Left lung (tissue), 10 donors: ENCODE measurements around the gene VPS9D1. TPM values are rescaled to one million over a fixed set of nuclear protein-coding genes. Genes with fewer than 3 reads are reported as not detected.
A peak's percentile ranks its signal among the peaks of the same experiment; 100 is the strongest.

Experiments used
- ATAC-seq: fragments of 200-7000 bp; cut with Tn5 transposase; one replicate; pipeline ENCODE4 v1.9.1; 2020; ENCODE audit warnings: moderate library complexity
- DNase-seq, 4 donors: peaks; one replicate each; pipeline ENCODE4 v3.0.0-alpha.2; 2013 to 2020
- H3K27ac ChIP-seq, 2 donors: fragments of 200-600 bp; sonication (generic) in 1 of 2; one replicate each; pipeline versions ENCODE4 v1.5.0 to v1.8.0; 2020 to 2021
- H3K27me3 ChIP-seq, 2 donors: fragments of 200-600 bp; sonication (generic) in 1 of 2; one replicate each; pipeline versions ENCODE4 v1.5.0 to v1.8.0; 2020 to 2021
- H3K36me3 ChIP-seq, 2 donors: fragments of 200-600 bp; sonication (generic) in 1 of 2; one replicate each; pipeline versions ENCODE4 v1.5.0 to v1.8.0; 2020 to 2021
- H3K4me1 ChIP-seq, 2 donors: fragments of 200-600 bp; one replicate each; pipeline ENCODE4 v1.8.0; 2021
- H3K4me3 ChIP-seq, 2 donors: fragments of 200-600 bp; sonication (generic) in 1 of 2; one replicate each; pipeline versions ENCODE4 v1.5.0 to v1.8.0; 2020 to 2021; ENCODE audit warnings: mild to moderate bottlenecking in 1 of 2
- H3K9me3 ChIP-seq, 2 donors: fragments of 200-600 bp; sonication (generic) in 1 of 2; one replicate each; pipeline versions ENCODE4 v1.5.0 to v1.8.0; 2020 to 2021
- intact Hi-C, 2 donors: fragments of 100-400 bp; cut with DNase I; formaldehyde crosslinking; loops; one replicate each; pipeline versions ENCODE4 v1.11.2 to v1.14.2; 2022
- polyA plus RNA-seq, 6 donors: library from polyadenylated mRNA; unstranded; fragments of 120-200 nt; gene quantifications; one replicate each; pipeline ENCODE4 v1.2.1, GENCODE V29; 2013; ENCODE audit not compliant: insufficient read length in 6 of 6
- total RNA-seq, 2 donors: library from RNA; stranded (reverse); fragmentation: NEBNext Ultra II Directional; extraction: Animal tissue kit (Norgen Biotek cat#: 25700); gene quantifications; one replicate each; pipeline ENCODE4 v1.2.1, GENCODE V29; 2021
- TF ChIP-seq, protein P1 (sequence below), 2 donors: fragments of 200-600 bp; sonication (generic) in 1 of 2; IDR thresholded peaks; one replicate each; pipeline versions ENCODE4 v1.5.0 to v1.8.0; 2021; ENCODE audit warnings: antibody characterized with exemption in 2 of 2
- donor health status: DM: no; HTN: yes; CAD: no.
- donor health status: DM: no; HTN: no; CAD: no.

VPS9D1 gene
- total and polyA plus RNA-seq, 8 donors: 9.0 to 19.0 (median 12.3) TPM

- Histone ChIP-seq H3K27me3 (no peaks in the 10 kb centered on the region), H3K9me3 (no peaks in the 10 kb centered on the region), H3K27ac (no peak overlapping the region), H3K36me3 (peaks cover 0 to 73% of the 10 kb centered on the region in 2 donors), H3K4me1 (peaks cover 0 to 12% of the 10 kb centered on the region in 2 donors), H3K4me3 (no peak overlapping the region)
- TF ChIP-seq, protein P1, sequence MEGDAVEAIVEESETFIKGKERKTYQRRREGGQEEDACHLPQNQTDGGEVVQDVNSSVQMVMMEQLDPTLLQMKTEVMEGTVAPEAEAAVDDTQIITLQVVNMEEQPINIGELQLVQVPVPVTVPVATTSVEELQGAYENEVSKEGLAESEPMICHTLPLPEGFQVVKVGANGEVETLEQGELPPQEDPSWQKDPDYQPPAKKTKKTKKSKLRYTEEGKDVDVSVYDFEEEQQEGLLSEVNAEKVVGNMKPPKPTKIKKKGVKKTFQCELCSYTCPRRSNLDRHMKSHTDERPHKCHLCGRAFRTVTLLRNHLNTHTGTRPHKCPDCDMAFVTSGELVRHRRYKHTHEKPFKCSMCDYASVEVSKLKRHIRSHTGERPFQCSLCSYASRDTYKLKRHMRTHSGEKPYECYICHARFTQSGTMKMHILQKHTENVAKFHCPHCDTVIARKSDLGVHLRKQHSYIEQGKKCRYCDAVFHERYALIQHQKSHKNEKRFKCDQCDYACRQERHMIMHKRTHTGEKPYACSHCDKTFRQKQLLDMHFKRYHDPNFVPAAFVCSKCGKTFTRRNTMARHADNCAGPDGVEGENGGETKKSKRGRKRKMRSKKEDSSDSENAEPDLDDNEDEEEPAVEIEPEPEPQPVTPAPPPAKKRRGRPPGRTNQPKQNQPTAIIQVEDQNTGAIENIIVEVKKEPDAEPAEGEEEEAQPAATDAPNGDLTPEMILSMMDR (IDR thresholded peaks at IDR 0.05): no peak
- intact Hi-C loops: loop anchor here in 1 of 2 donors (10.0 kb wide), 1 partner anchor 61 kb away; the partner anchor contains the start of gene CDK10
- no peak for DNase-seq
- no peak for ATAC-seq
Observed at GRCh38 chr16:89746043-89746442, 25.3 kb upstream of the VPS9D1 start.

DNA sequence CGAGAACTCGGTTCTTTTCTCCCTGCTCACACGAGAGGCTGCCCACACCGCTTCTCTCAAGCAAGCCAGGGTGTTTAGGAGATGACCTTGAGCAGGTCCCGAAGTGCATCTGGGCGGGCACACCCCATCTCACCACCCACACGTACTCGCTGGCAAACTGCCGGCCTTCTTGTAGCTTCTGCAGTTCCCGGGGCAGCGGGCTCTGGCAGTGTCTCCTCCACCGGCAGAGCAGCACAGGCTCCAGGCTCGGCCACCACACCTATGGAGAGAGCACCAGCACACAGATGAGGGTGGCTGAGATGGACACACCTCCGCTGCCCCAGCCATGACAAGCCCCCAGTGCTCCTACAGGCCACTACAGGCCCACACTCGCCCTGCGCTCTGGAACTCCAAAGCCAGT is 24.1 kb upstream of the VPS9D1 start:
- no peak overlapping the region for H3K4me3 ChIP-seq
- intact Hi-C loops: loop anchor here in 1 of 2 donors (10.0 kb wide), 1 partner anchor 60 kb away; the partner anchor contains the start of gene CDK10
- H3K9me3 ChIP-seq: no peaks in the 10 kb centered on the region
- no peak overlapping the region for H3K27ac ChIP-seq
- peaks cover 0 to 7% of the 10 kb centered on the region in 2 donors for H3K4me1 ChIP-seq
- peak in 1 of 4 donors; percentile 69 for DNase-seq
- no peak for ATAC-seq
- H3K27me3 ChIP-seq: no peaks in the 10 kb centered on the region
- peaks cover 0 to 83% of the 10 kb centered on the region in 2 donors for H3K36me3 ChIP-seq
- TF ChIP-seq, protein P1 (IDR thresholded peaks at IDR 0.05): no peak

DNA sequence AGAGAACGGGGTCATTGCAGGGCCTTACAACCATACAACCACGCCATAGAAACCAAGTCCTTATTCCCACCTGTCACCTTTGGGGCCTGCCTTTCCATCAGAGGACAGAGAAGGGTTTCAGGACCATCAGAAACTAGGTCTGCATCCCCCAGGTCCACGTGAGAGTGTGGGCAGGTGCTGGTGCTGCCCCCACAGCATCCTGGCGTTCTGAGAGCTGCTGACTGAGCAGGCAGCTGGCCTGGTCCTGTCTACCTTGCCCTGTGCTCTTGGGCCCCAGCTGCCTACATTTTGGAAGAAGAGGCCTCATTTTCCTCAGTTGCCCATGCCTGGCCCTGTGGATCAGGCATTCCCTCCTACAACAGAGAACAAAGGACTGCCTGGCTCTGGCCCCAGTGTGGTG is 22.2 kb upstream of the VPS9D1 start:
- H3K4me3 ChIP-seq: no peak overlapping the region
- intact Hi-C loops: loop anchor here in 1 of 2 donors (10.0 kb wide), 1 partner anchor 58 kb away; the partner anchor contains the start of gene CDK10
- H3K4me1 ChIP-seq: no peaks in the 10 kb centered on the region
- H3K9me3 ChIP-seq: no peaks in the 10 kb centered on the region
- H3K27me3 ChIP-seq: no peaks in the 10 kb centered on the region
- DNase-seq (no peak), ATAC-seq (no peak)
- TF ChIP-seq, protein P1 (IDR thresholded peaks at IDR 0.05): no peak
- peaks cover 0 to 84% of the 10 kb centered on the region in 2 donors for H3K36me3 ChIP-seq
- no peak overlapping the region for H3K27ac ChIP-seq

DNA sequence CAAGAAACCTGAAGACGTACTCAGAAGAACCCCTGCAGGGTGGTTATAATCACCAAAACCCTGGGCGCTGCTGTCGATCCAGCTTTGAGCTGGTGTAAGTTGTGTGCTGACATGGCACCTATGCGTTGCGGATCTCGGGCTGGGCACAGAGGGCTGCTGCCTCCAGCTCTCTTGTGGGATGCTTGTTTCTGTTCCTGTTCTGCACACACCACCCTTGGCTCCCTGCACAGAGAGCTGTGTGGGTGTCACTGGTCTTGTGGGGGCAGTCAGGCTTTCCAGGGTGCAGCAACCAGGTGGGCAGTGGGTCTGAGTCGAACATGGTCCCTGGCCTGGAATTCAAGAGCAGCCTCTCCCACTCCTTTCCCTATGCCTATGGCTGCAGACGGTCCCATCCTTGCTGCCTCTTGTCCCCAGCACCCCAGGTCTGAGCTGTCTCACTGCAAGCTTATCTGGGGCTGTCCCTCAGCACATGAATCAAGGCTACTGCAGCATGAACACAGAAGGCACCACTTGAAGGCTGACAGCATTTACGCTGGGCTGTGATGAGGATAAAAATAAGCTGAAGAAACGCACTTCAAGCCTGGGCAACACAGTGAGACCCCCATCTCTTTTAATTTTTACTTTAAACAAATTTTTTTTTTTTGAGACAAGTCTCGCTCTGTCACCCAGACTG is 20.8 kb upstream of the VPS9D1 start:
- H3K9me3 ChIP-seq: no peaks in the 10 kb centered on the region
- H3K36me3 ChIP-seq: peaks cover 0 to 88% of the 10 kb centered on the region in 2 donors
- H3K4me3 ChIP-seq: no peak overlapping the region
- H3K27me3 ChIP-seq: no peaks in the 10 kb centered on the region
- H3K27ac ChIP-seq: peak overlapping the region in 1 of 2 donors; percentile 5
- ATAC-seq (no peak), DNase-seq (no peak)
- TF ChIP-seq, protein P1 (IDR thresholded peaks at IDR 0.05): no peak
- intact Hi-C loops: loop anchor here in 1 of 2 donors (10.0 kb wide), 1 partner anchor 57 kb away; the partner anchor contains the start of gene CDK10
- H3K4me1 ChIP-seq: no peaks in the 10 kb centered on the region

- TF ChIP-seq, protein P1 (IDR thresholded peaks at IDR 0.05): no peak
- intact Hi-C loops: no loop called here
- Histone ChIP-seq H3K27me3 (no peaks in the 10 kb centered on the region), H3K4me1 (no peaks in the 10 kb centered on the region), H3K4me3 (no peak overlapping the region), H3K36me3 (peaks cover 0 to 93% of the 10 kb centered on the region in 2 donors), H3K9me3 (no peaks in the 10 kb centered on the region), H3K27ac (no peak overlapping the region)
- DNase-seq: no peak
- ATAC-seq: no peak
Observed at GRCh38 chr16:89739383-89739782, 18.7 kb upstream of the VPS9D1 start.
